Pons (tissue), 1 donor: ENCODE measurements around the gene PRPF6.

Experiments used
- DNase-seq: peaks from one replicate; pipeline ENCODE4 v3.0.0-alpha.2; 2016; ENCODE audit warnings: low spot score

Gene PRPF6

GRCh38 chr20:64064145-64064698 is 83.3 kb downstream of the PRPF6 start:
- DNase-seq: no peak

- no peak for DNase-seq
These were observed 84.4 kb downstream of the PRPF6 start for GRCh38 chr20:64065062-64065973.

DNA sequence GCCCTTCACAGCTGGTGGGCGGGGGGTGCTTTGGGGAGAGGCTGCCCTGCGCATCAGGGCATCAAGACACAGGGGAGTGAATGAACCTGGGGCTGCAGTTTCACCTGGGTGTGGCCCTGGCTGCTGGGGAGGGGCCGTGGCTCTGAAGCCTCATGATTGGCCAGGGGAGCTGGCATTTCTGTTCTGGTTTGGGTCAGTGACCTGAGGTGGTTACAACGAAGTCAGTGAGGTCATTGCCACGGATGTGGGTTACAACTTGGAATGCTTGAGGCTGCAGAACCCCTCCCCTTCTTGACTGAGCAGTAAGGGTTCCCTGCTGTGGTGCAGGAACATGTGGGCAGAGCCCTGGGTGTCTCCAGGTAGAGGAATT is 85.0 kb downstream of the PRPF6 start:
- DNase-seq: no peak

DNA sequence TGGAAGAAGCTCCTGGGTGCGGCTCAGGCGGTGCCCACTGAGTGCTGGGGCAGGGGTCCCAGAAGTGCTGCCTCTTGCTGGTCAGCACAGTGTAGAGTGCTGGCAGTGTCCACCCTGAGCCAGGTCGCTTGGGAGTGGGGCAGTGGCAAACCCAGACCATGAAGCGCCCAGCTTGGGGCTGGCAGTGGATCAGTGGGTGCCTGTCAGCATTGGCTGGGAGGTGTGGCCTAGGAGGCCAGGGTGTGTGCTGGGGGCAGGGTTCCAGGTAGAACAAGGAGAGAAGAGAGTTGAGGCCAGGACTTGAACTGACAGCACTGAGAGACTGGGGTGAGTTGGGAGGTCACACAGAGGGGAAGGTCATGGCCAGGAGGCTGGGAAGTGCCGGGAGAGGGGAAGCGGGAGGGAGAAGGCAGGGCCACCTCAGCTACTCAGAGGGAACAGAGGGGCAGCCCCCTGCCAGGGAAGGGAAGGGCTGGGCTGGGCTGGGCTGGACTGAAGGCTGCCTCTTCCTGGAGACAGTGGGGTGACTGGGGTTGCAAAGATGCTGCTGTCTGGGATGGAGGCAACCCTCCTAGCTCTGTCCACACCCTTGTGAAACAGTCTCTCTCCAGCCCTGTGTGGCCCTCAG is 86.2 kb downstream of the PRPF6 start:
- no peak for DNase-seq

- DNase-seq: no peak
These were observed 86.9 kb downstream of the PRPF6 start for GRCh38 chr20:64067733-64068307.

DNA sequence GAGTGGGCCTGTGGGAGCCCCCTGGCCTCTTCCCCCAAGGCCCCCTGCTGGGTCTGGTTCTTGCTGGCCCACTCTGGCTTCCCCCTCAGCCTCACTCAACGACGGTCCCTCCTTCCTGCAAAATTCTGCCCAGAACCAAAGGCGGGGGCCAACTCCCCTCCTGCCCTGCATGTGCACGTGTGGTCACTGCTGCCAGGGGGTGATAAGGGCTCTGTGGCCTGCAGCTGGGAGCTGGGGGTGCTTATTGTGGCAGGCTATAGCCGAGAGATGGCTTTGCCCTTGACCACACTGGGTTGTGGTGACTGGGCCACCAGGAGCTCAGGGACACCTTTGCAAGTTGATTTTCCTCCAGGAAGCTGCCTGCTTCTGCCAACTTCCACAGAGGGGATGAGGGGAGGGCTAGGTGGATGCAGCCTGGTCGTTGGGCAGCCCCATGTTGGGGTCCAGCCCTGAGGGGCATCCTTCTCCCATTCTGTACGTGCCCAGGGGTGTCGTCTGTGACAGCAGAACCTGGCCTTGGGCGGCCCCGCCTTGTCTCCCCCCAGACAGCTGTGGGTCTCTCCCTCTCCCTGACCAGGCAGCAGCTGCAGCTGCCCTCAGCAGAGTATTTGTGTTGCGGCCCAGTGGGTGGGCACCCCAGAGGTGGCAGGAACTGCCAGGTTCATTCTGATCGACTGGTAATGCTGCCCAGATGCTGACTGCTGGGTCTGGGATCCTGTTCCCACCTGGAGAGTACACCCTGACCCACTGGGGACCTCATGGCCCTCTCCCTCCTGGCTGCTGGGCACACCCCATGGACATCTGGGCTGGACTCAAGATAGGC is 87.7 kb downstream of the PRPF6 start:
- no peak for DNase-seq

DNA sequence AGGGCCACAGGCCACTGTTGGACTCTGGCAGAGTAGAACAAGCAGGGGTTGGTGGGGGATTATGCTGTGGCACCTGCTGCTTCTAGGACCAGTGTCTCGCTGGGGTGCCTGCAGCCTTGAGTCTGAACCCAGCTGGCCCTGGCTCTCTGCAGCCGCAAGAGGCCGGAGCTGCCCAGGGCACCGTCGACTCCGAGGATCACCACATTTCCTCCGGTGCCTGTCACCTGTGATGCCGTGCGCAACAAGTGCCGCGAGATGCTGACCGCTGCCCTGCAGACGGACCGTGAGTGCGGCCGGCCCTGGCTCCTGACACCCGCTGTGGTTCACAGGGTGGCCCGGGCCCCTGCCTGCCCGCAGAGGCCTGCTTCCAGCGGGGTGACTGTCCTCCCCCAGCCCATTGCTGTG is 88.3 kb downstream of the PRPF6 start:
- DNase-seq: no peak

DNA sequence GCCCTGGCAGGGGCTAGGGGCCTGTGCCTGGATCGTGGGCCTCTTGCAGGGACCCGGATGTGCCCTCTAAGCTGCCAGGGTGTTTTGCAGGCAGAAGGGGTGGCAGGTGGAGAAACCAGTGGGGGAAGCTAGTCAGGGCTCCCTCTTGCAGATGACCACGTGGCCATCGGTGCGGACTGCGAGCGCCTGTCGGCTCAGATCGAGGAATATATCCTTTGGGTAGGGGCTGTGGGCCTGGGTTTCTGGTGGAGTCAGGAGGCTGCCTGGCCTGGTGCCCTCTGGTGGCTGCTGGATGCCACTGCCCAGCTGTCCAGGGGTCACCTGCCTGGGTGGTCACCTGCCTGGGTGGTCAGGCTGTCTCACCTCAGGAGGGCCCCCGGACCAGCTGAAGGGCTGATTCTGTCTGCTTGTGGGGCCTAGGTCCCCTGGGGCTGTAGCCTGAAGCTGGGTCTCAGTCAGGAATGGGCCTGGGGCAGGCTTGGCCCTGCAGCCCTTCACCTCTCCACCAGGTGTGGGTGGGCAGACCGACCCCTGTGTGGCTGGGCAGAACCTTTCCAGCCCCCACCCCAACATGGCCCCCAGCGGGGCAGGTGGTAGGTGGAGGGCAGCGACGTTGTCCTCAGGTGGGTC is 88.8 kb downstream of the PRPF6 start:
- DNase-seq: no peak

DNA sequence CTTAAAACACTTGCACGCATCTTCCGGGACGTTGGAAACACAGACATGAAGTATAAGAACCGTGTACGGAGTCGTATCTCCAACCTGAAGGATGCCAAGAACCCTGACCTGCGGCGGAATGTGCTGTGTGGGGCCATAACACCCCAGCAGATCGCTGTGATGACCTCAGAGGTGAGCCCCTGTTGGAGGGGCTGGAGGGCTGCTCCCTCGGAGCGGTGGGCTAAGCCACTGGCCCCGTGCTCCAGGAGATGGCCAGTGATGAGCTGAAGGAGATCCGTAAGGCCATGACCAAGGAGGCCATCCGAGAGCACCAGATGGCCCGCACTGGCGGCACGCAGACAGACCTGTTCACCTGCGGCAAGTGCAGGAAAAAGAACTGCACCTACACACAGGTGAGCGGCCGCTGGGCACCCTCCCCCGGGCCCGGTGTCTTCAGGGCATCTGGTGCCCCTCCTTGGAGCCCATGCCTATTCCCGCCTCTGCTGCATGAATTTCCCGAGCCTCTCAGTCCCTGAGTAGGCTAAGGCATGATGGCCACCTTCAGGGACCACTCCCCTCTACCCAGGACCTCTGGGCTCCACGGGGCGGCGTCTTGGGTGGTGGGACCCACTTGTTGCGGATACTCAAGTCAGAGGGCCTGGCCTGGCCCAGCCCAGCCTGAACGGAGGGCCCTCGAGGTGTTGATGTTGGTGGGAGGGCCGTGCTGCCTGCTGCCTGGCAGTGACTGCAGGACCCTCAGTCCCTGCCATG is 89.5 kb downstream of the PRPF6 start:
- no peak for DNase-seq

GRCh38 chr20:64071341-64072332 is 90.7 kb downstream of the PRPF6 start:
- DNase-seq: no peak

- no peak for DNase-seq
These were observed 91.6 kb downstream of the PRPF6 start for GRCh38 chr20:64072498-64073063.

DNA sequence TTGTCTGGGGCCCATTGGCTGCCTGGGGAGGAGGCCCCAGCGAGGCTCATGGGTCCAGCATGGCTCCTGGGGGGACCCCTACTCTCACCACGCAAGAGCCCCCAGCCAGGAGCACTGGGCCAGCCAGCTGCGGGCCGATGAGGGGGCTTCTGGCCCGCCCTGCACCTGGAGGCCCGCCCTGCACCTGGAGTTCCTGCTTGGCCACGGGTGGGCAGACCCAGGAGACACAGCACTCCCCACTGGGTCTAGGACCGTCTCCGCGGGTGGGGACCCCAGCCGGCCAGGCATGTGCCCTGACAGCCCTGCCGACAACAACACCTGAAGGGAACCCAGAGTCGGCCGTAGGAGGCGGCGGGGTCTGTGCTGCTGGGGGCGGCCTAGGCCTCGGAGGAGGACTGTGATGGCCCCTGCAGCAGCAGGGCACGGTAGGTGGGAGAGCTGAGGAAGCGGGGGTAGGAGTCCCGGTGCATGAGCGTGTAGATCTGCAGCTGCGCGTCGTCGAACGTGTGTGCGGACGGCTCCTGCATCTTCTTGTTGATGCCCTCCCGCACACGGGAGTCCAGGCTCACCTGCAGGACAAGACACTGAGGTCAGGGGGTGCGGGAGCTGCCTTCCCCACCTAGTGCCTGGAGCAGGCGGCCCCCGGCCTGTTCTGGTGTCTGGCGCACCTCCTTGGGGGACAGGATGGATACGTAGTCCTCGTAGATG is 92.7 kb downstream of the PRPF6 start:
- no peak for DNase-seq

DNA sequence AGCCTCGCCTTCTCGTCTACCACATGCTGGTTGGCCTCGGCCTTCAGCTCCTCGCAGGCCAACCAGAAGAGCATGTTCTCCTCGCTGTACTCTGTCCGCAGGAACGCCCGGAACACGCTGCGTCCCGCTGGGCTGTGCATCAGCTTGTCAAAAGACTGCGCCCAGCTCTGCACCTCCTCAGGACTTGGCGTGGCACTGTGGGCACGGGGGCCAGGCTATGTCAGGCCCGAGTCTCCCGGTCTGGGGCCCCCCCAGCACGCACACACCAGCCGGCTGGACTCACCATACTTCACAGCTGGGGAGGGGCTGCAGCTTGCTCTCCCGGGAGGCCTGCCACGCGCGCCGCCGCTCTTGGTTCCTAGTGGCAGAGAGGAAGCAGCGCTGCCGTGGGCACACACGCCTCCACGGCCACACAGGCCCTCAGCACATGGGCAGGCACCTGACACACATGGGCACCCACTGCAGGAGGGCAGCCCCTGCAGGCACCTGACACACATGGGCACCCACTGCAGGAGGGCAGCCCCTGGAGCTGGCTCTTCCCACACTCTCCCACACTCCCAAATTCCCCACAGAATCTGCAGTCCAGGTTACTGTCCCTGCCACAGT is 93.4 kb downstream of the PRPF6 start:
- DNase-seq: no peak

DNA sequence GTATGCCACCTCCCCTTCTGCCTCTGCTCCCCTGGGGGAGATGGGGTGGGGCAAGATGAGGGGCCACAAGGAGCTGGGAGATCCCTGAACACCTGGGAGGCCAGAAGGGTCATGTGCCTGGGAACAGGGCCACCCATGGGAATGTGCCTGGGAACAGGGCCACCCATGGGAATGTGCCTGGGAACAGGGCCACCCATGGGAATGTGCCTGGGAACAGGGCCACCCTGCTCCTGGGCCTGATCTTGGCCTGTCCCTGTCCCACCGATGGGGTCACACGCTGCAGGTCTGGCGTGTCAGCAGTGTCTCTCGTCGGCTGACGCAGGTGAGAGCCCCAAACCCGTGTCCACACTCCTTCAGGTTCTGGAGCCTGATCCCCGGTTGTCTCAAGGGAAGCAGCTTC is 94.0 kb downstream of the PRPF6 start:
- DNase-seq: no peak

GRCh38 chr20:64075556-64075955 is 94.6 kb downstream of the PRPF6 start:
- no peak for DNase-seq

DNA sequence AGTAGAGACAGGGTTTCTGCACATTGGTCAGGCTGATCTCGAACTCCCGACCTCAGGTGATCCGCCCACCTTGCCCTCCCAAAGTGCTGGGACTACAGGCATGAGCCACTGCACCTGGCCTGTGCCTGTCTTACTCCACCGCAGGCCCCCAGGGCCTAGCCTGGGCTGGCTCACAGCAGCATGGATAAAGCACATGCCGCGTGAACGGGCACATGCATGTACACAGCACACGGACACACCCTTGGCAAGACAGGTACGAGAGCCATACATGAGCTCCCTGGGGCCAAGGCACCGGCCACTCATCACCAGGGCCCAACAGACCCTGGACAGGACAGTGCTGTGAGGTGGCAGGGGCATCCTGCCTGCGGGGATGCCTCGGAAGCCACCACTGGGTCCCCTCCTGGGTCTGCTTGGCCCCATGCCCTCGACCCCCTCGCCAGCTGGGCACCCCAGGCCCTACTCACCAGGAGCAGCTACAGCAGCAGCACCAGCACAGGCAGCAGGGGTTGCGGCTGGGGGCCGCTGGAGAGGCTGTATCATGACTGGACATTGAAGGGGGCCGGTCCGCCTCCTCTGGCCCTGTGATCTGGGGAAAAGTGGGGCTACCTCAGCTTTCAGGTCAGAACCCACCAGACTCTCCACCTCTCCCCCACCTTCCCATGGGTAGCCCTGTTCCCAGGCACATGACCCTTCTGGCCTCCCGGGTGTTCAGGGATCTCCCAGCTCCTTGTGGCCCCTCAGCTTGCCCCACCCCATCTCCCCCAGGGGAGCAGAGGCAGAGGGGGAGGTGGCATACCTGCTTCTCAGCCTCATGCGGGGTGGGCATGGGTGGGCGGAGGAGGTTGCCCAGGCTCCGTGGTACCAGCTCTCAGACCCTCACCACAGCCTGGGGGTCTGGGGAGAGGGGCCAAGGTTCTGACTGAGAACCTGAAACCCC is 95.4 kb downstream of the PRPF6 start:
- DNase-seq: no peak

- DNase-seq: peak; percentile 52
These were observed 96.2 kb downstream of the PRPF6 start for GRCh38 chr20:64077094-64077493.
